T follicular helper cell (primary cell): ENCODE results near the gene OCSTAMP.

Experiments used
- DNase-seq: peaks from one replicate; pipeline ENCODE4 v3.0.0-alpha.2; 2020; ENCODE audit warnings: low read depth

OCSTAMP gene

GRCh38 chr20:46552460-46553420, 2.3 kb upstream of the OCSTAMP start:
- no peak for DNase-seq

GRCh38 chr20:46551522-46552381, 1.3 kb upstream of the OCSTAMP start:
- no peak for DNase-seq

GRCh38 chr20:46549188-46549972, 1.1 kb downstream of the OCSTAMP start:
- DNase-seq: no peak

GRCh38 chr20:46548688-46549087, 1.8 kb downstream of the OCSTAMP start:
- DNase-seq: no peak

- no peak for DNase-seq
Measured at GRCh38 chr20:46547995-46548394, 2.5 kb downstream of the OCSTAMP start.

GRCh38 chr20:46546936-46547335, 3.5 kb downstream of the OCSTAMP start:
- no peak for DNase-seq

- DNase-seq: no peak
Measured at GRCh38 chr20:46546298-46546697, 4.2 kb downstream of the OCSTAMP start.

GRCh38 chr20:46545827-46546138, 4.7 kb downstream of the OCSTAMP start:
- DNase-seq: no peak

GRCh38 chr20:46545077-46545826, 5.2 kb downstream of the OCSTAMP start:
- DNase-seq: no peak

- DNase-seq: no peak
Measured at GRCh38 chr20:46544576-46544975, 5.9 kb downstream of the OCSTAMP start.

- no peak for DNase-seq
Measured at GRCh38 chr20:46543959-46544358, 6.5 kb downstream of the OCSTAMP start.

GRCh38 chr20:46543033-46543432, 7.4 kb downstream of the OCSTAMP start:
- DNase-seq: no peak

- no peak for DNase-seq
Measured at GRCh38 chr20:46541229-46541935, 9.1 kb downstream of the OCSTAMP start.

- DNase-seq: no peak
Measured at GRCh38 chr20:46539113-46539512, 11.3 kb downstream of the OCSTAMP start.

- no peak for DNase-seq
Measured at GRCh38 chr20:46530640-46531039, 19.8 kb downstream of the OCSTAMP start.

- no peak for DNase-seq
Measured at GRCh38 chr20:46523696-46524328, 26.6 kb downstream of the OCSTAMP start.

GRCh38 chr20:46523108-46523507, 27.3 kb downstream of the OCSTAMP start:
- no peak for DNase-seq

- no peak for DNase-seq
Measured at GRCh38 chr20:46520976-46521579, 29.4 kb downstream of the OCSTAMP start.

- DNase-seq: no peak
Measured at GRCh38 chr20:46520540-46520939, 29.9 kb downstream of the OCSTAMP start.
